GM18858 (cell line): ENCODE results near the gene ITPRIPL1.

ENCODE experiments used
- ATAC-seq: cut with Tn5 transposase; IDR thresholded peaks from one replicate; pipeline ENCODE4 v1.9.1; 2021; ENCODE audit not compliant: unreplicated experiment

Gene ITPRIPL1

GRCh38 chr2:96353606-96354101 lies 28.5 kb downstream of the ITPRIPL1 start:
- ATAC-seq, result no peak

DNA sequence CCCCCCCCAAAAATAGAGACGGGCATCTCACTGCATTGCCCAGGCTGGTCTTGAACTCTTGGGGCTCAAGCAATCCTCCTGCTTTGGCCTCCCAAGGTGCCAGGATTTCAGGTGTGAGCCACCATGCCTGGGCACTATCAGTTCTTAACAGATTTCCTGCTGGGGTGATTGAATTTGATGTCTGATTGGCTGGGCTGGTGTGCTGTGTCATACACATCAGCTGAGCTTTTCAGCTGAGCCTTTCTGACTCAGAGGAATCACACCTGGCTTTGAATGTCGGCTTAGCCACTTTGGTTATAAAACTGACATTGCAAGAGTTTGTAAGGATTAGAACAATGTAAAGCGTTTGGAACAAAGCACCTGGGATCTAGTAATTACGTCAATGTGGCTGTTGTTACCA lies 29.4 kb downstream of the ITPRIPL1 start:
- ATAC-seq, result no peak

GRCh38 chr2:96356889-96357288 lies 31.8 kb downstream of the ITPRIPL1 start:
- no peak for ATAC-seq

- no peak for ATAC-seq
Observed at GRCh38 chr2:96359310-96359709, 34.2 kb downstream of the ITPRIPL1 start.

- no peak for ATAC-seq
Observed at GRCh38 chr2:96359866-96360265, 34.7 kb downstream of the ITPRIPL1 start.

GRCh38 chr2:96361751-96362150 lies 36.6 kb downstream of the ITPRIPL1 start:
- no peak for ATAC-seq

DNA sequence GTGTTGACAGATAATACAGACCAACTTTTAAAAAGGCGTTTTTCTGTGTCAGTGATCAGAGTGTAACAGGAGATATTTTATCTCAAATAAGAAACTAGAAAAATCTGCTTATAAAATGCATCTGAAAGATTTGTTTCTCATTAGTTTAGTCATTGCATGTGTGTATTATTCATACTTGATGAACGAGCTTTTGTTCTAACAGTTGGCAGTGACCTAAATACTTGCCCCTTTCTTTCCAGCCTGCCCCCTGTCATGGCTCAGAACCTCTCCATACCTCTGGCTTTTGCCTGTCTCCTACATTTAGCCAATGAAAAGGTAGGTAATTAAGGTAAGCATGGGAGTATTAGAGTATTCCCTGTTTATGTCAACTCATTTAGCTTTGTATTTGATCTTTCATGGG lies 44.1 kb downstream of the ITPRIPL1 start:
- no peak for ATAC-seq

DNA sequence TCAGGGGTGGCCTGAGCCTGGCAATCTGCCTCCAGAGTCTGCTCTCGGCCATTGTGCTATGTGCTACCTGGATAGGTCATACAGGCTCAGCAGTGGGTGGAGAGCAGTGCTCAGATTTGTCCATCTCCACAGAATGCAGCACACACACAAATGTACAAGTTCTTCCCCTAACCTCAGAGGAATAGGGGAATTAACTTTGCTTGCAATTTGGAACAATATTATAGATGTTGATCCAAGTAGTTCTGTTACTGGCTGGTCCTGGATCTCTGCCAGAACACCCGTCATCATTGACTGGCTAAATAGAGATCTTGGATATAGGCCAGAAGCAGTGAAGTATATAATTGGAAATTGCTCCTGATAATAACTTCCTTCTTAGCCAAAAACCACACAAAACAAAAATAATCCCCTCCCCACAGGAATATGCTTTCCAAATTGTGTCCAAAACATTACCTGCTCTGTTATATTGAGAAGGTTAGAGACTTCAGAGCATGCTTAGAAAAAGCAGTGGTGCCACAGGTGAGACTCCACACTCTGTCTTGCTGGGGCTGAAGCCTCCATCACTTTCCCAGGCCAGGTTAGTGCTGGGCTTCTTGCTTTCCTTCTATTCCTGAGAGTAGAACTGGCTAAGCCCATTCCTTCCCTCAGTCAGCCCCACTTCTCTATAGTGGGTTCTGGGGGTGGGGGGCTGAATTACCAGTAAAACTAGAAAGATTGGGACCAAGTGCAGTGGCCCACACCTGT lies 49.3 kb downstream of the ITPRIPL1 start:
- no peak for ATAC-seq
